Measurements from ENCODE around the gene ACAA1.
"Not testable (repeated sequence)": the region's sequence is repeated elsewhere in the genome, so short reads cannot be mapped to it uniquely, and the experiment has no call there.

ACAA1 gene

GRCh38 chr3:38164643-38164951, 27.7 kb upstream of the ACAA1 start:
- H3K27me3 ChIP-seq (ENCODE audit: insufficient read depth, low read length) = no peaks in the 10 kb centered on the region
- peak overlapping the region; percentile 93 for H3K4me3 ChIP-seq (ENCODE audit: low read length)
- H3K4me1 ChIP-seq (ENCODE audit: insufficient read depth, low read length) = peaks cover 3% of the 10 kb centered on the region; the same call in 1 of the 2 replicates
- H3K9ac ChIP-seq (ENCODE audit: low read depth, low read length) = peak overlapping the region; percentile 95; the same call in 1 of the 2 replicates
- H3K36me3 ChIP-seq (ENCODE audit: insufficient read depth, low read depth, low read length) = no peaks in the 10 kb centered on the region
- H3K9me3 ChIP-seq (ENCODE audit: insufficient read depth, low read depth, low read length) = no peaks in the 10 kb centered on the region
- H3K27ac ChIP-seq (ENCODE audit: low read length) = no peak overlapping the region

DNA sequence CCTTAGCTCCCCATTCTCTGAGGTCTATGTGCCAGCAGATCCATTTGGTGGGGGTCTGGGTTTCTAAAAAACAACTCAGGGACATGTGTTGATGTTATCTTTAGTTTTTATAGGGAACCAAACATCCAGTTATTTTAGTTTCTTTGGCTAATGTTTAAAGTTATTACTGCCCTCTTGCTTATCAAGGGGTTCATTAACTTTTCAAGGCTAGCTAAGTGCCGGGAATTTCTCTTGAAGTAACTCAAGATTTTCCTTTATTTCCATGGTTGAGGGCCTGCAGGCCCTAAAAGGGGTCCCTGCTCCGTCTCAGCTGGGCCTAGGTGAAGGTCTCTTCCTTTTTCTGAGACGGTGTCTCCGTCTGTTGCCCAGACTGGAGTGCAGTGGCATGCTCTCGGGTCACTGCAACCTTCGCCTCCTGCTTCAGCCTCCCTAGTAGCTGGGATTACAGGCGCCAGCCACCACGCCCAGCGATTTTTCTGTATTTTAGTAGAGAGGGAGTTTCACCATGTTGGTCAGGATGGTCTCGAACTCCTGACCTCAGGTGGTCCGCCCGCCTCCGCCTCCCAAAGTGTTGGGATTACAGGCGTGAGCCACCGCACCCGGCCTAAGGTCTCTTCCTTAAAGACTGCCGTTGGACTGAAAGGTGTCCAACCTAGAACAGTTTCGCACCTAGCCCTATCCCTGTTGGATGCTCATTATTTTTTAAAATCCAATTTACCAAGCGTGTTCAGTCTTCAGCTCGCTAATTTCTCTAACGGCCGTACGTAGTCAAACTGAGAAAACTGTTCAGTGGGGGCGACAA, 27.1 kb upstream of the ACAA1 start:
- peak overlapping the region; percentile 93 for H3K4me3 ChIP-seq (ENCODE audit: low read length)
- H3K4me1 ChIP-seq (ENCODE audit: insufficient read depth, low read length) = peaks cover 3% of the 10 kb centered on the region; the same call in 1 of the 2 replicates
- H3K27me3 ChIP-seq (ENCODE audit: insufficient read depth, low read length) = no peaks in the 10 kb centered on the region
- no peaks in the 10 kb centered on the region for H3K9me3 ChIP-seq (ENCODE audit: insufficient read depth, low read depth, low read length)
- H3K27ac ChIP-seq (ENCODE audit: low read length) = no peak overlapping the region
- no peaks in the 10 kb centered on the region for H3K36me3 ChIP-seq (ENCODE audit: insufficient read depth, low read depth, low read length)
- H3K9ac ChIP-seq (ENCODE audit: low read depth, low read length) = peak overlapping the region; percentile 95; the same call in 1 of the 2 replicates

DNA sequence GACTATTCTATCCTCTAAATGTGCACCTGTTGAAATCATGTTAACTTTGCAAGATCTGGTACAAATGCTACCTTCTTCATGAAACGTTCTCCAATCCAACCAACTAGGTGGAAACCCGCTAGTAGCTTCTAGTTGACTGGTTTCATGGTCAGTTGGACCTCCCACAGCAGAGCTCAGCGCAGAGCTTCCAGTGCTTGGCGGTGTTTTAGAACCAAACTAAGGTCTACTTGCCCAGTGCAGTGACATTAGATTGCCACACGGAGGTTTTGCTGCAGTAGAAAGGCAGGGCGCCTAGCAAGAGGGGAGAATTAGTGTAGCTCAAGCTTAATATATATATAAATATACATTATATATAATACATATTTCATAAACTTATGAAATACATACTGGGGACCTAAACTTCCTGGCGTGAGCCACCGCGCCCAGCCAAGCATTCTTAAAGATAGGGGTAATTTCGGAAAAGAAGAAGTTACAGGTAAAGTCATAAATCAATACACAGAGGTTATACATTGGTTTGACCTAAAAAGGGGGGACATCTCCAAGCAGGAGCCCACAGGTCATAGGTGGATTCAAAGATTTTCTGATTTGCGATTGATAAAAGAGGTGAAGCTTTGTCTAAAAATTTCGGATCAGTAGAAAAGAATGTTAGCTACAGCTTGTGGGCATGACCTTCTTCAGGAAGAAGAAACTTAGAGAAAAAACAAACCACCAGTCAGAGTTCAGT, 26.4 kb upstream of the ACAA1 start:
- Histone ChIP-seq H3K36me3 (ENCODE audit: insufficient read depth, low read depth, low read length) (no peaks in the 10 kb centered on the region), H3K4me3 (ENCODE audit: low read length) (no peak overlapping the region), H3K27ac (ENCODE audit: low read length) (no peak overlapping the region), H3K27me3 (ENCODE audit: insufficient read depth, low read length) (no peaks in the 10 kb centered on the region), H3K9ac (ENCODE audit: low read depth, low read length) (no peak overlapping the region), H3K4me1 (ENCODE audit: insufficient read depth, low read length) (peaks cover 3% of the 10 kb centered on the region; the same call in 1 of the 2 replicates), H3K9me3 (ENCODE audit: insufficient read depth, low read depth, low read length) (no peaks in the 10 kb centered on the region)

DNA sequence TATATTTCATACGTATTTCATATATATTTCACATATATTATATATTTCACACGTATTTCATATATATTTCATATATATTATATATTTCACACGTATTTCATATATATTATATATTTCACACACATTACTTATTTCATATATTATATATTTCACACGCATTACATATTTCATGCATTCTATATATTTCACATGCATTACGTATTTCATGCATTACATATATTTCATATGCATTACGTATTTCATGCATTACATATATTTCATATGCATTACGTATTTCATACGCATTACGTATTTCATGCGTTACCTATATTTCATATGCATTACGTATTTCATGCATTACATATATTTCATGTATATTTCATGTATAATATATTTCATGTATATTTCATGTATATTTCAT, 23.8 kb upstream of the ACAA1 start:
- H3K27ac ChIP-seq (ENCODE audit: low read length); H3K9ac ChIP-seq (ENCODE audit: low read depth, low read length); H3K27me3 ChIP-seq (ENCODE audit: insufficient read depth, low read length); H3K9me3 ChIP-seq (ENCODE audit: insufficient read depth, low read depth, low read length); H3K4me3 ChIP-seq (ENCODE audit: low read length); H3K4me1 ChIP-seq (ENCODE audit: insufficient read depth, low read length); H3K36me3 ChIP-seq (ENCODE audit: insufficient read depth, low read depth, low read length): not testable (repeated sequence)

DNA sequence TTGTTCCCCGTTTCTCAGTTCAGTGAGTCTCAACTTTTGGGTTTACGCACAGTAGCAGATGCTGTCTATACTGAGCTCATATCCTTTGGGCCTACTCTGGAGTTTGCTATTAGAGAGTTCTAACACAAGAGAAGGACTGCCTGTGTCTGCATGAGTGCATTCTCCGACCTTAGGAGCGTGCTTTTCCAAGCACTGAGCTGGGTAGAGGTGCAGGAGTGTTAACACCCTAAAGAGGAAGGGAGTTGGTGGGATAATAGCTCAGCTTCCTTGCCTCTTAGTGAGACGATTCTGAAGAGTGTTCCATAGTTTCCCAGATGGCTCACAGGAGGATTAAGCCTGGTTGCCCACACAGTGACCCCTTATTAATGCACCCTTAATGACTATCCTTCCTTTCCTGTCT, 21.5 kb upstream of the ACAA1 start:
- Histone ChIP-seq H3K9ac (ENCODE audit: low read depth, low read length) (no peak overlapping the region), H3K27me3 (ENCODE audit: insufficient read depth, low read length) (no peaks in the 10 kb centered on the region; the same call in 1 of the 2 replicates), H3K9me3 (ENCODE audit: insufficient read depth, low read depth, low read length) (no peaks in the 10 kb centered on the region), H3K27ac (ENCODE audit: low read length) (no peak overlapping the region), H3K36me3 (ENCODE audit: insufficient read depth, low read depth, low read length) (no peaks in the 10 kb centered on the region), H3K4me1 (ENCODE audit: insufficient read depth, low read length) (no peaks in the 10 kb centered on the region), H3K4me3 (ENCODE audit: low read length) (no peak overlapping the region)

DNA sequence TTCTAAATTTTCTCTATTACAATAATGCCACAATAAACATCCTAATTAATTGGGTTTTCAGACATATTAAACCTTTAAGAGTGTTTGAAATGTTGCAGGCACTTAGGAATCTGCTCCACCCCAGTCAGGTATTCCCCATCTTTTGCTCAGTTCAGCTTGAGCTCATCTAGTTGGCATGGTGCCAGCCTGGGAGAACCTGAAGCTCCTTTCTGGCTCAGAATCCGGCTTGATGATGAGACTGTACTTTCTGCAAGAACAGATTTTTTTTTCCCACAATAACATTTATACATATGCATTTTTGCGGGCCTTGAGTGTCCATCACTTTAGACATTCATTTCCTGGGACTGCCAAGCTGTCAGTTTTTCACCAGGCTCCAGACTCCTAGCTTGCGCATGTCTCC, 20.7 kb upstream of the ACAA1 start:
- Histone ChIP-seq H3K36me3 (ENCODE audit: insufficient read depth, low read depth, low read length) (no peaks in the 10 kb centered on the region), H3K4me1 (ENCODE audit: insufficient read depth, low read length) (no peaks in the 10 kb centered on the region), H3K27me3 (ENCODE audit: insufficient read depth, low read length) (no peaks in the 10 kb centered on the region; the same call in 1 of the 2 replicates), H3K4me3 (ENCODE audit: low read length) (no peak overlapping the region), H3K9me3 (ENCODE audit: insufficient read depth, low read depth, low read length) (no peaks in the 10 kb centered on the region), H3K27ac (ENCODE audit: low read length) (no peak overlapping the region), H3K9ac (ENCODE audit: low read depth, low read length) (no peak overlapping the region)

DNA sequence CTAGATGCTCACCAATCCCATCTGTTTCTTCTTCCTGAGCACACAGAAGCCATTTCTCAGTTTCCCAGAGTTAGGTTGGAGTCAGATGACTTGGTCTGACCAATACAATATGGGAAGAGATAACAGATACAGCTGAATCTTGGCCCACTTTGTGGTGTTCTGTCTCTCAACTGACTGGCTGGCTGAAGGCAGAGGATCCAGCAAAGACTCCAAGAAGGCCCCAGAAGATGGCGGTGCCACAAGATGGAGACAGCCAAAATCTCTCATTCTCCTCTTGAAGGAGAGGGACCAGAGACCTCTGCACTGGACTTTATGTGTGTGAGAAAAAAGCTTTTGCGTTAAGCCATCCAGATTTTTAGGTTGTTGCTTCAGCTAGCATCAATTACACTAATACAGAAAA, 20.2 kb upstream of the ACAA1 start:
- Histone ChIP-seq H3K4me3 (ENCODE audit: low read length) (no peak overlapping the region), H3K36me3 (ENCODE audit: insufficient read depth, low read depth, low read length) (no peaks in the 10 kb centered on the region), H3K9ac (ENCODE audit: low read depth, low read length) (no peak overlapping the region), H3K27me3 (ENCODE audit: insufficient read depth, low read length) (no peaks in the 10 kb centered on the region; the same call in 1 of the 2 replicates), H3K27ac (ENCODE audit: low read length) (no peak overlapping the region), H3K9me3 (ENCODE audit: insufficient read depth, low read depth, low read length) (no peaks in the 10 kb centered on the region), H3K4me1 (ENCODE audit: insufficient read depth, low read length) (no peaks in the 10 kb centered on the region)

GRCh38 chr3:38155825-38156224, 18.9 kb upstream of the ACAA1 start:
- Histone ChIP-seq H3K27me3 (ENCODE audit: insufficient read depth, low read length) (no peaks in the 10 kb centered on the region; the same call in 1 of the 2 replicates), H3K4me1 (ENCODE audit: insufficient read depth, low read length) (no peaks in the 10 kb centered on the region), H3K4me3 (ENCODE audit: low read length) (no peak overlapping the region), H3K36me3 (ENCODE audit: insufficient read depth, low read depth, low read length) (no peaks in the 10 kb centered on the region), H3K27ac (ENCODE audit: low read length) (no peak overlapping the region), H3K9me3 (ENCODE audit: insufficient read depth, low read depth, low read length) (no peaks in the 10 kb centered on the region), H3K9ac (ENCODE audit: low read depth, low read length) (no peak overlapping the region)

DNA sequence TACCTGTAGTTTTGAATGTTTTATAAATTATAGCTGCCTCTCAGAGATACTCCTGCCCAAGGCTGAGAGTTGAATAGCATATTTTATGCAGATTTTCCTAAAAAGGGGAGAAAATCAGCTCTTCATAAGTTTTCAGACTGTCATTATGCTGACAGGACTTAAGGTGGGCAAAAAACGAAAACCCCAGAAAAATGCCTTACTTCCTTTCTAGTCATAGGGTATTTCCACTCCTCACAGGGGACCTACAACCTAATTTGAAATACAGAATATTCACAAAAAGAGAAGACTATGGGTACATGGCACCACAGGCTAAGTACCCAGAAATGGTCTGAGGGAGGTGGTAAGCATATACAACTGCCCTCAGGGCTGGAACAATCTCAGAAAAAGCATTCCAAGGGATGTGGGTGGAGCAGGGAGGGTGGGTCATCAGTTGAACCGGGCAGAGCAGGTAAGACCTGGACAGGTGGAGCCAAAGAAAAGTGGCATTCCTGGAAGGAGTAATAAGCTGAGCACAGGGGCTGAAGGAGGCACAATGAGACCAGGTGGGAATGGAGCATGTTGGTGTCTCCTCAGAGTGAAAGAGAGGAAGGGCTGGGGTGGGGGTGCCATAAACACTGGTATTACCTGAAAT, 17.8 kb upstream of the ACAA1 start:
- Histone ChIP-seq H3K27ac (ENCODE audit: low read length) (no peak overlapping the region), H3K4me3 (ENCODE audit: low read length) (no peak overlapping the region), H3K27me3 (ENCODE audit: insufficient read depth, low read length) (no peaks in the 10 kb centered on the region; the same call in 1 of the 2 replicates), H3K9me3 (ENCODE audit: insufficient read depth, low read depth, low read length) (no peaks in the 10 kb centered on the region), H3K36me3 (ENCODE audit: insufficient read depth, low read depth, low read length) (no peaks in the 10 kb centered on the region), H3K9ac (ENCODE audit: low read depth, low read length) (no peak overlapping the region), H3K4me1 (ENCODE audit: insufficient read depth, low read length) (no peaks in the 10 kb centered on the region)

DNA sequence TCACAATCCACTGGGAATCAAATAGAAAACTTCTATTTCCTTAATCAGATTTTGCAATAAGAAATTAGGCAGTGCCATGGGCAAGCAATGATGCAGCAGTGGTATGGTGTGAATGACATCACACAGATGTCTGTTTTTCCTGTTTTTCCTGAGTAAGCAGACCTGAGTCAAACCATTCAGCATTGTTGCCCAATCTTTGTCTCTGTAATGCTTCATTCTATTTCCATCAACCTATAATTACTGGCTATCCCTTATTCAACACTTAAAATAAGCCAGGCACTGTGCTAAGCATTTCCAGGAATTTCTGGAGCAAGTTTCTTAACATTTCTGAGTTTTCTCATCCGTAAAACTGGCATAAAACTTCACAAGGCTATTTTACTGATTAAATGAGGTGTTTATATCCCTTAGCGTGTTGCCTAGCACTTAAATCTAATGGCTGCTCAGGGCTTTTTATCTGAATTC, 17.1 kb upstream of the ACAA1 start:
- Histone ChIP-seq H3K4me1 (ENCODE audit: insufficient read depth, low read length) (no peaks in the 10 kb centered on the region), H3K27me3 (ENCODE audit: insufficient read depth, low read length) (no peaks in the 10 kb centered on the region; the same call in 1 of the 2 replicates), H3K27ac (ENCODE audit: low read length) (no peak overlapping the region), H3K4me3 (ENCODE audit: low read length) (no peak overlapping the region), H3K9me3 (ENCODE audit: insufficient read depth, low read depth, low read length) (no peaks in the 10 kb centered on the region), H3K9ac (ENCODE audit: low read depth, low read length) (no peak overlapping the region), H3K36me3 (ENCODE audit: insufficient read depth, low read depth, low read length) (no peaks in the 10 kb centered on the region)

DNA sequence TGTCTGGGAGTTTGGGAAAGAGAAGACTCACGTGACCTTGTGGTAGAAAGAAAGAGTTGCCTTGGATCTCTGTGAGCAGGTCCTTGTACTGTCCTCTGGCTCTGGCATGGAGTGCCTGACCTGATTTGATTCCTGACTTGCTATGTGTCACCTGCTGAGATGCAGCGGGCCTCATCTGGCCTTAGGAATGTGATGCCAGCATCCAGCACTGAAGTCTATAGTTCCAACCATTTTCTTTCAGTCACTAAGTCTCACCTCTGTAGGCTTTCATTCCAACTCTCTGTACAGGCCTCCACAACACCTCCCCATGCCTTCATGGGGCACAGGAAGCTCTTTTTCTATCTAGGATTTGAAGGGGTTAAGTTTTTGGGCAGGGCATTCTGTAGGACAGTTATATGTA, 16.3 kb upstream of the ACAA1 start:
- H3K36me3 ChIP-seq (ENCODE audit: insufficient read depth, low read depth, low read length) = no peaks in the 10 kb centered on the region
- no peaks in the 10 kb centered on the region; the same call in 1 of the 2 replicates for H3K27me3 ChIP-seq (ENCODE audit: insufficient read depth, low read length)
- no peak overlapping the region for H3K9ac ChIP-seq (ENCODE audit: low read depth, low read length)
- no peak overlapping the region for H3K27ac ChIP-seq (ENCODE audit: low read length)
- no peaks in the 10 kb centered on the region for H3K9me3 ChIP-seq (ENCODE audit: insufficient read depth, low read depth, low read length)
- no peaks in the 10 kb centered on the region for H3K4me1 ChIP-seq (ENCODE audit: insufficient read depth, low read length)
- H3K4me3 ChIP-seq (ENCODE audit: low read length) = no peak overlapping the region
